H7 (cell line): ENCODE data around the gene RNF19B. TPM values are rescaled to one million over a fixed set of nuclear protein-coding genes. Genes with fewer than 3 reads are reported as not detected.

Experiments used
- DNase-seq: peaks from one replicate; pipeline ENCODE4 v3.0.0; 2012
- H3K27me3 ChIP-seq: 2 replicates; pipeline ENCODE4 v1.6.0; 2011; ENCODE audit warnings: mild to moderate bottlenecking, low read length; ENCODE audit not compliant: control insufficient read depth, insufficient read depth
- H3K36me3 ChIP-seq: replicated peaks from 2 replicates; pipeline ENCODE4 v1.5.1; 2011; ENCODE audit warnings: low read length; ENCODE audit not compliant: control insufficient read depth, insufficient read depth
- H3K4me3 ChIP-seq: 2 replicates; pipeline ENCODE4 v1.5.1; 2011; ENCODE audit warnings: low read depth, mild to moderate bottlenecking, control low read depth, low read length, moderate library complexity; ENCODE audit not compliant: insufficient read depth
- total RNA-seq: library from RNA; depleted of rRNA; stranded (reverse); fragments of >200 nt; shearing (Covaris generic); gene quantifications from 2 replicates; pipeline ENCODE4 v1.2.3, GENCODE V29; 2014

The RNF19B gene
- total RNA-seq, 1 experiment from 2014 or later, result 26.7 TPM

- peak; percentile 91 for DNase-seq
- peak overlapping the region; percentile 92 for H3K4me3 ChIP-seq
- H3K36me3 ChIP-seq, result no peaks in the 10 kb centered on the region
- peaks cover 5% of the 10 kb centered on the region; the same call in 1 of the 2 replicates for H3K27me3 ChIP-seq
Observed at GRCh38 chr1:32963746-32964460, 706 bp downstream of the RNF19B start.

- Histone ChIP-seq H3K36me3 (no peaks in the 10 kb centered on the region), H3K27me3 (peaks cover 2% of the 10 kb centered on the region; the same call in 1 of the 2 replicates), H3K4me3 (no peak overlapping the region)
- DNase-seq, result no peak
Observed at GRCh38 chr1:32962248-32962896, 2.2 kb downstream of the RNF19B start.

GRCh38 chr1:32960819-32961355 lies 3.7 kb downstream of the RNF19B start:
- Histone ChIP-seq H3K4me3 (no peak overlapping the region), H3K27me3 (peaks cover 2% of the 10 kb centered on the region; the same call in 1 of the 2 replicates)
- DNase-seq, result no peak

GRCh38 chr1:32960342-32960741 lies 4.3 kb downstream of the RNF19B start:
- H3K27me3 ChIP-seq, result peaks cover 2% of the 10 kb centered on the region; the same call in 1 of the 2 replicates
- DNase-seq, result no peak
- H3K4me3 ChIP-seq, result no peak overlapping the region
- H3K36me3 ChIP-seq, result no peaks in the 10 kb centered on the region

More at GRCh38 chr1:32960819-32961355, 3.7 kb downstream of the RNF19B start:
- H3K36me3 ChIP-seq, result no peaks in the 10 kb centered on the region

- Histone ChIP-seq H3K27me3 (no peaks in the 10 kb centered on the region), H3K4me3 (no peak overlapping the region), H3K36me3 (no peaks in the 10 kb centered on the region)
- no peak for DNase-seq
Observed at GRCh38 chr1:32958827-32959226, 5.8 kb downstream of the RNF19B start.

- DNase-seq, result no peak
- no peaks in the 10 kb centered on the region for H3K36me3 ChIP-seq
- no peak overlapping the region for H3K4me3 ChIP-seq
Observed at GRCh38 chr1:32957017-32957416, 7.6 kb downstream of the RNF19B start.

GRCh38 chr1:32954168-32954567 lies 10.4 kb downstream of the RNF19B start:
- Histone ChIP-seq H3K36me3 (no peaks in the 10 kb centered on the region), H3K27me3 (no peaks in the 10 kb centered on the region), H3K4me3 (no peak overlapping the region)
- DNase-seq, result no peak

More at GRCh38 chr1:32957017-32957416, 7.6 kb downstream of the RNF19B start:
- no peaks in the 10 kb centered on the region for H3K27me3 ChIP-seq

- Histone ChIP-seq H3K36me3 (no peaks in the 10 kb centered on the region), H3K27me3 (no peaks in the 10 kb centered on the region), H3K4me3 (no peak overlapping the region)
- DNase-seq, result no peak
Observed at GRCh38 chr1:32953495-32953894, 11.1 kb downstream of the RNF19B start.

- H3K36me3 ChIP-seq, result peaks cover 5% of the 10 kb centered on the region
- no peak for DNase-seq
- no peaks in the 10 kb centered on the region for H3K27me3 ChIP-seq
- no peak overlapping the region for H3K4me3 ChIP-seq
Observed at GRCh38 chr1:32949519-32949918, 15.1 kb downstream of the RNF19B start.

GRCh38 chr1:32948905-32949304 lies 15.7 kb downstream of the RNF19B start:
- DNase-seq, result no peak
- Histone ChIP-seq H3K36me3 (peaks cover 5% of the 10 kb centered on the region), H3K27me3 (no peaks in the 10 kb centered on the region), H3K4me3 (no peak overlapping the region)

GRCh38 chr1:32948390-32948722 lies 16.3 kb downstream of the RNF19B start:
- H3K4me3 ChIP-seq, result no peak overlapping the region
- H3K27me3 ChIP-seq, result no peaks in the 10 kb centered on the region
- no peak for DNase-seq
- H3K36me3 ChIP-seq, result peaks cover 5% of the 10 kb centered on the region

GRCh38 chr1:32947669-32948389 lies 16.8 kb downstream of the RNF19B start:
- H3K27me3 ChIP-seq, result no peaks in the 10 kb centered on the region
- H3K36me3 ChIP-seq, result peaks cover 5% of the 10 kb centered on the region
- no peak overlapping the region for H3K4me3 ChIP-seq
- DNase-seq, result no peak

- H3K36me3 ChIP-seq, result peaks cover 5% of the 10 kb centered on the region
- no peaks in the 10 kb centered on the region for H3K27me3 ChIP-seq
- no peak overlapping the region for H3K4me3 ChIP-seq
- no peak for DNase-seq
Observed at GRCh38 chr1:32946413-32946812, 18.2 kb downstream of the RNF19B start.

GRCh38 chr1:32944180-32944579 lies 20.4 kb downstream of the RNF19B start:
- H3K36me3 ChIP-seq, result peaks cover 6% of the 10 kb centered on the region
- no peak overlapping the region for H3K4me3 ChIP-seq

More at GRCh38 chr1:32944180-32944579, 20.4 kb downstream of the RNF19B start:
- no peak for DNase-seq
- no peaks in the 10 kb centered on the region for H3K27me3 ChIP-seq
